ENCODE measurements around the gene TRPM6.

GRCh38 chr9:74817281-74817810, 70.4 kb downstream of the TRPM6 start:
- no peak for TF ChIP-seq CTCF (IDR thresholded peaks at IDR 0.05; ENCODE audit: low read depth, low read length, poor library complexity, severe bottlenecking)
- no peak for TF ChIP-seq EZH2phosphoT487 (IDR thresholded peaks at IDR 0.05; ENCODE audit: borderline replicate concordance, low read length)

Measured in DOHH2 (cell line).